ENCODE data around the gene SELENOI. TPM values are rescaled to one million over a fixed set of nuclear protein-coding genes. Genes with fewer than 3 reads are reported as not detected.

SELENOI gene
- total RNA-seq, 1 experiment from 2014 or later, result 75.4 TPM

- DNase-seq, result no peak
- no TSS peak for BruUV-seq (replicated peaks)
- H3K27ac Mint-ChIP-seq (ENCODE audit: unreplicated experiment), result no peak overlapping the region
- H3K27me3 Mint-ChIP-seq (ENCODE audit: unreplicated experiment), result peaks cover 15% of the 10 kb centered on the region
- H3K4me1 Mint-ChIP-seq (ENCODE audit: low read depth, unreplicated experiment), result peaks cover 10% of the 10 kb centered on the region
- no peak for TF ChIP-seq CTCF (IDR thresholded peaks at IDR 0.05; ENCODE audit: unreplicated experiment)
- H3K36me3 Mint-ChIP-seq (ENCODE audit: insufficient read depth, unreplicated experiment), result peaks cover 5% of the 10 kb centered on the region
- intact Hi-C loops (cut with micrococcal nuclease; ENCODE audit: unreplicated experiment), result no loop called here
- no peaks in the 10 kb centered on the region for H3K9me3 Mint-ChIP-seq (ENCODE audit: low read depth, unreplicated experiment)
- CTCF ChIA-PET, result no interaction called here
- H3K4me3 Mint-ChIP-seq (ENCODE audit: low read depth, unreplicated experiment), result no peak overlapping the region
Measured at GRCh38 chr2:26407526-26407925, 61.6 kb downstream of the SELENOI start.

- peaks cover 5% of the 10 kb centered on the region for H3K36me3 Mint-ChIP-seq (ENCODE audit: insufficient read depth, unreplicated experiment)
- CTCF ChIA-PET, result no interaction called here
- H3K9me3 Mint-ChIP-seq (ENCODE audit: low read depth, unreplicated experiment), result no peaks in the 10 kb centered on the region
- peaks cover 15% of the 10 kb centered on the region for H3K27me3 Mint-ChIP-seq (ENCODE audit: unreplicated experiment)
- H3K4me3 Mint-ChIP-seq (ENCODE audit: low read depth, unreplicated experiment), result no peak overlapping the region
- H3K4me1 Mint-ChIP-seq (ENCODE audit: low read depth, unreplicated experiment), result peaks cover 10% of the 10 kb centered on the region
- H3K27ac Mint-ChIP-seq (ENCODE audit: unreplicated experiment), result no peak overlapping the region
- BruUV-seq (replicated peaks), result no TSS peak
- no peak for DNase-seq
- intact Hi-C loops (cut with micrococcal nuclease; ENCODE audit: unreplicated experiment), result no loop called here
- no peak for TF ChIP-seq CTCF (IDR thresholded peaks at IDR 0.05; ENCODE audit: unreplicated experiment)
Measured at GRCh38 chr2:26409785-26410184, 63.8 kb downstream of the SELENOI start.

- intact Hi-C loops (cut with micrococcal nuclease; ENCODE audit: unreplicated experiment), result no loop called here
- Mint-ChIP-seq H3K27ac (ENCODE audit: unreplicated experiment) (no peak overlapping the region), H3K27me3 (ENCODE audit: unreplicated experiment) (peaks cover 15% of the 10 kb centered on the region), H3K4me3 (ENCODE audit: low read depth, unreplicated experiment) (no peak overlapping the region), H3K36me3 (ENCODE audit: insufficient read depth, unreplicated experiment) (peaks cover 5% of the 10 kb centered on the region), H3K4me1 (ENCODE audit: low read depth, unreplicated experiment) (peaks cover 10% of the 10 kb centered on the region), H3K9me3 (ENCODE audit: low read depth, unreplicated experiment) (no peaks in the 10 kb centered on the region)
- TF ChIP-seq CTCF (IDR thresholded peaks at IDR 0.05; ENCODE audit: unreplicated experiment), result no peak
- BruUV-seq (replicated peaks), result no TSS peak
- CTCF ChIA-PET, result no interaction called here
- DNase-seq, result no peak
Measured at GRCh38 chr2:26410764-26411243, 64.9 kb downstream of the SELENOI start.

GRCh38 chr2:26411419-26411818, 65.5 kb downstream of the SELENOI start:
- no TSS peak for BruUV-seq (replicated peaks)
- H3K9me3 Mint-ChIP-seq (ENCODE audit: low read depth, unreplicated experiment), result no peaks in the 10 kb centered on the region
- peaks cover 5% of the 10 kb centered on the region for H3K36me3 Mint-ChIP-seq (ENCODE audit: insufficient read depth, unreplicated experiment)
- peak overlapping the region; percentile 61 for H3K4me3 Mint-ChIP-seq (ENCODE audit: low read depth, unreplicated experiment)
- peaks cover 15% of the 10 kb centered on the region for H3K27me3 Mint-ChIP-seq (ENCODE audit: unreplicated experiment)
- H3K27ac Mint-ChIP-seq (ENCODE audit: unreplicated experiment), result peak overlapping the region; percentile 61
- DNase-seq, result no peak
- intact Hi-C loops (cut with micrococcal nuclease; ENCODE audit: unreplicated experiment), result no loop called here
- no peak for TF ChIP-seq CTCF (IDR thresholded peaks at IDR 0.05; ENCODE audit: unreplicated experiment)
- CTCF ChIA-PET, result no interaction called here
- peaks cover 10% of the 10 kb centered on the region for H3K4me1 Mint-ChIP-seq (ENCODE audit: low read depth, unreplicated experiment)

Data from Calu3 (cell line).